Raji (cell line): ENCODE data around the gene SORCS2.

Experiments
- POLR2A ChIP-seq: IDR thresholded peaks from 2 replicates; pipeline ENCODE4 v1.6.1; 2011; ENCODE audit warnings: low read depth, low read length, control low read depth; ENCODE audit not compliant: insufficient read depth

SORCS2 gene

GRCh38 chr4:7273738-7274297 is 81.5 kb downstream of the SORCS2 start:
- TF ChIP-seq POLR2A: no peak

GRCh38 chr4:7275067-7275466 is 82.7 kb downstream of the SORCS2 start:
- no peak for TF ChIP-seq POLR2A

- no peak for TF ChIP-seq POLR2A
These were observed 83.3 kb downstream of the SORCS2 start for GRCh38 chr4:7275490-7276154.

GRCh38 chr4:7276515-7276914 is 84.2 kb downstream of the SORCS2 start:
- no peak for TF ChIP-seq POLR2A

GRCh38 chr4:7278071-7278765 is 85.9 kb downstream of the SORCS2 start:
- no peak for TF ChIP-seq POLR2A

GRCh38 chr4:7278981-7279380 is 86.6 kb downstream of the SORCS2 start:
- no peak for TF ChIP-seq POLR2A

- TF ChIP-seq POLR2A: no peak
These were observed 87.6 kb downstream of the SORCS2 start for GRCh38 chr4:7279902-7280301.

GRCh38 chr4:7280926-7281690 is 88.8 kb downstream of the SORCS2 start:
- TF ChIP-seq POLR2A: no peak

GRCh38 chr4:7281691-7282665 is 89.6 kb downstream of the SORCS2 start:
- TF ChIP-seq POLR2A: no peak

- TF ChIP-seq POLR2A: no peak
These were observed 90.6 kb downstream of the SORCS2 start for GRCh38 chr4:7282786-7283440.

GRCh38 chr4:7285244-7286094 is 93.1 kb downstream of the SORCS2 start:
- no peak for TF ChIP-seq POLR2A

GRCh38 chr4:7286170-7286569 is 93.8 kb downstream of the SORCS2 start:
- no peak for TF ChIP-seq POLR2A

GRCh38 chr4:7286798-7287197 is 94.5 kb downstream of the SORCS2 start:
- no peak for TF ChIP-seq POLR2A
